ENCODE data around the gene NME5.

Gene NME5

GRCh38 chr5:138138949-138139780 is at the start of gene NME5:
Gene NME5 (minus strand): TSS chr5:138139428. CDS start chr5:138138780, 648 bp downstream.
- Histone ChIP-seq H3K36me3 (ENCODE audit: control insufficient read depth in 1 of 2, insufficient read depth in 2 of 2, low read length in 2 of 2) (no peaks in the 10 kb centered on the region), H3K27me3 (ENCODE audit: control insufficient read depth in 1 of 2, insufficient read depth in 2 of 2, low read length in 2 of 2) (no peaks in the 10 kb centered on the region), H3K4me3 (ENCODE audit: low read depth in 1 of 2, low read length in 2 of 2) (peak within 1 kb of the TSS; percentile 60 to 64), H3K4me1 (ENCODE audit: control insufficient read depth in 1 of 2, insufficient read depth in 2 of 2, low read length in 2 of 2) (peaks cover 0 to 6% of the 10 kb centered on the region in 2 donors), H3K27ac (ENCODE audit: low read depth, low read length) (no peak within 1 kb of the TSS), H3K9me3 (ENCODE audit: control insufficient read depth in 1 of 2, low read length in 2 of 2) (no peaks in the 10 kb centered on the region), H3K9ac (ENCODE audit: low read depth in 1 of 2, low read length in 2 of 2) (no peak within 1 kb of the TSS)

GRCh38 chr5:138188626-138189025 is 49.4 kb upstream of the NME5 start:
- Histone ChIP-seq H3K9me3 (ENCODE audit: control insufficient read depth in 1 of 2, low read length in 2 of 2) (no peaks in the 10 kb centered on the region), H3K36me3 (ENCODE audit: control insufficient read depth in 1 of 2, insufficient read depth in 2 of 2, low read length in 2 of 2) (peaks cover 50 to 82% of the 10 kb centered on the region in 2 donors), H3K27ac (ENCODE audit: low read depth, low read length) (no peak overlapping the region), H3K27me3 (ENCODE audit: control insufficient read depth in 1 of 2, insufficient read depth in 2 of 2, low read length in 2 of 2) (no peaks in the 10 kb centered on the region), H3K9ac (ENCODE audit: low read depth in 1 of 2, low read length in 2 of 2) (no peak overlapping the region), H3K4me3 (ENCODE audit: low read depth in 1 of 2, low read length in 2 of 2) (no peak overlapping the region), H3K4me1 (ENCODE audit: control insufficient read depth in 1 of 2, insufficient read depth in 2 of 2, low read length in 2 of 2) (no peaks in the 10 kb centered on the region)

GRCh38 chr5:138186002-138186447 is 46.8 kb upstream of the NME5 start:
- H3K4me1 ChIP-seq (ENCODE audit: control insufficient read depth in 1 of 2, insufficient read depth in 2 of 2, low read length in 2 of 2) = no peaks in the 10 kb centered on the region
- no peak overlapping the region for H3K9ac ChIP-seq (ENCODE audit: low read depth in 1 of 2, low read length in 2 of 2)
- H3K27me3 ChIP-seq (ENCODE audit: control insufficient read depth in 1 of 2, insufficient read depth in 2 of 2, low read length in 2 of 2) = no peaks in the 10 kb centered on the region
- H3K27ac ChIP-seq (ENCODE audit: low read depth, low read length) = no peak overlapping the region
- no peak overlapping the region for H3K4me3 ChIP-seq (ENCODE audit: low read depth in 1 of 2, low read length in 2 of 2)
- H3K36me3 ChIP-seq (ENCODE audit: control insufficient read depth in 1 of 2, insufficient read depth in 2 of 2, low read length in 2 of 2) = peaks cover 44 to 84% of the 10 kb centered on the region in 2 donors
- H3K9me3 ChIP-seq (ENCODE audit: control insufficient read depth in 1 of 2, low read length in 2 of 2) = no peaks in the 10 kb centered on the region

GRCh38 chr5:138182808-138183207 is 43.6 kb upstream of the NME5 start:
- Histone ChIP-seq H3K36me3 (ENCODE audit: control insufficient read depth in 1 of 2, insufficient read depth in 2 of 2, low read length in 2 of 2) (peaks cover 25 to 61% of the 10 kb centered on the region in 2 donors), H3K27ac (ENCODE audit: low read depth, low read length) (no peak overlapping the region), H3K9ac (ENCODE audit: low read depth in 1 of 2, low read length in 2 of 2) (no peak overlapping the region), H3K4me3 (ENCODE audit: low read depth in 1 of 2, low read length in 2 of 2) (no peak overlapping the region), H3K27me3 (ENCODE audit: control insufficient read depth in 1 of 2, insufficient read depth in 2 of 2, low read length in 2 of 2) (no peaks in the 10 kb centered on the region), H3K9me3 (ENCODE audit: control insufficient read depth in 1 of 2, low read length in 2 of 2) (no peaks in the 10 kb centered on the region), H3K4me1 (ENCODE audit: control insufficient read depth in 1 of 2, insufficient read depth in 2 of 2, low read length in 2 of 2) (peaks cover 9 to 14% of the 10 kb centered on the region in 2 donors)

GRCh38 chr5:138180841-138181240 is 41.6 kb upstream of the NME5 start:
- H3K27ac ChIP-seq (ENCODE audit: low read depth, low read length) = no peak overlapping the region
- peaks cover 18 to 45% of the 10 kb centered on the region in 2 donors for H3K36me3 ChIP-seq (ENCODE audit: control insufficient read depth in 1 of 2, insufficient read depth in 2 of 2, low read length in 2 of 2)
- H3K9ac ChIP-seq (ENCODE audit: low read depth in 1 of 2, low read length in 2 of 2) = no peak overlapping the region
- no peak overlapping the region for H3K4me3 ChIP-seq (ENCODE audit: low read depth in 1 of 2, low read length in 2 of 2)
- peaks cover 15 to 20% of the 10 kb centered on the region in 2 donors for H3K4me1 ChIP-seq (ENCODE audit: control insufficient read depth in 1 of 2, insufficient read depth in 2 of 2, low read length in 2 of 2)
- no peaks in the 10 kb centered on the region for H3K9me3 ChIP-seq (ENCODE audit: control insufficient read depth in 1 of 2, low read length in 2 of 2)
- no peaks in the 10 kb centered on the region for H3K27me3 ChIP-seq (ENCODE audit: control insufficient read depth in 1 of 2, insufficient read depth in 2 of 2, low read length in 2 of 2)

GRCh38 chr5:138180183-138180782 is 41.1 kb upstream of the NME5 start:
- Histone ChIP-seq H3K9ac (ENCODE audit: low read depth in 1 of 2, low read length in 2 of 2) (peak overlapping the region in 1 of 2 donors; percentile 56), H3K4me1 (ENCODE audit: control insufficient read depth in 1 of 2, insufficient read depth in 2 of 2, low read length in 2 of 2) (peaks cover 15 to 20% of the 10 kb centered on the region in 2 donors), H3K27me3 (ENCODE audit: control insufficient read depth in 1 of 2, insufficient read depth in 2 of 2, low read length in 2 of 2) (no peaks in the 10 kb centered on the region), H3K9me3 (ENCODE audit: control insufficient read depth in 1 of 2, low read length in 2 of 2) (no peaks in the 10 kb centered on the region), H3K27ac (ENCODE audit: low read depth, low read length) (no peak overlapping the region), H3K36me3 (ENCODE audit: control insufficient read depth in 1 of 2, insufficient read depth in 2 of 2, low read length in 2 of 2) (peaks cover 17 to 44% of the 10 kb centered on the region in 2 donors), H3K4me3 (ENCODE audit: low read depth in 1 of 2, low read length in 2 of 2) (peak overlapping the region; percentile 95 to 96)

GRCh38 chr5:138179277-138179857 is 40.1 kb upstream of the NME5 start:
- peaks cover 10 to 38% of the 10 kb centered on the region in 2 donors for H3K36me3 ChIP-seq (ENCODE audit: control insufficient read depth in 1 of 2, insufficient read depth in 2 of 2, low read length in 2 of 2)
- H3K27ac ChIP-seq (ENCODE audit: low read depth, low read length) = no peak overlapping the region
- H3K4me3 ChIP-seq (ENCODE audit: low read depth in 1 of 2, low read length in 2 of 2) = peak overlapping the region; percentile 95 to 96

GRCh38 chr5:138178516-138179276 is 39.5 kb upstream of the NME5 start, which contains the start of the genes BRD8 and KIF20A:
Gene BRD8 (minus strand): TSS chr5:138178630. CDS start chr5:138178614, 16 bp downstream.
Gene KIF20A (plus strand): TSS chr5:138179112. CDS start chr5:138179681, 569 bp downstream.
- Histone ChIP-seq H3K9me3 (ENCODE audit: control insufficient read depth in 1 of 2, low read length in 2 of 2) (no peaks in the 10 kb centered on the region), H3K9ac (ENCODE audit: low read depth in 1 of 2, low read length in 2 of 2) (peak within 1 kb of the TSS; percentile 69 to 86), H3K4me1 (ENCODE audit: control insufficient read depth in 1 of 2, insufficient read depth in 2 of 2, low read length in 2 of 2) (peaks cover 15 to 20% of the 10 kb centered on the region in 2 donors), H3K4me3 (ENCODE audit: low read depth in 1 of 2, low read length in 2 of 2) (peak within 1 kb of the TSS; percentile 95 to 96), H3K36me3 (ENCODE audit: control insufficient read depth in 1 of 2, insufficient read depth in 2 of 2, low read length in 2 of 2) (peaks cover 7 to 34% of the 10 kb centered on the region in 2 donors), H3K27ac (ENCODE audit: low read depth, low read length) (peak within 1 kb of the TSS; percentile 64), H3K27me3 (ENCODE audit: control insufficient read depth in 1 of 2, insufficient read depth in 2 of 2, low read length in 2 of 2) (no peaks in the 10 kb centered on the region)

More at GRCh38 chr5:138179277-138179857, 40.1 kb upstream of the NME5 start:
- H3K9me3 ChIP-seq (ENCODE audit: control insufficient read depth in 1 of 2, low read length in 2 of 2) = no peaks in the 10 kb centered on the region
- H3K9ac ChIP-seq (ENCODE audit: low read depth in 1 of 2, low read length in 2 of 2) = peak overlapping the region; percentile 52 to 56
- no peaks in the 10 kb centered on the region for H3K27me3 ChIP-seq (ENCODE audit: control insufficient read depth in 1 of 2, insufficient read depth in 2 of 2, low read length in 2 of 2)
- peaks cover 15 to 20% of the 10 kb centered on the region in 2 donors for H3K4me1 ChIP-seq (ENCODE audit: control insufficient read depth in 1 of 2, insufficient read depth in 2 of 2, low read length in 2 of 2)

- H3K27me3 ChIP-seq (ENCODE audit: control insufficient read depth in 1 of 2, insufficient read depth in 2 of 2, low read length in 2 of 2) = no peaks in the 10 kb centered on the region
- H3K9me3 ChIP-seq (ENCODE audit: control insufficient read depth in 1 of 2, low read length in 2 of 2) = no peaks in the 10 kb centered on the region
- H3K36me3 ChIP-seq (ENCODE audit: control insufficient read depth in 1 of 2, insufficient read depth in 2 of 2, low read length in 2 of 2) = peaks cover 7 to 30% of the 10 kb centered on the region in 2 donors
- H3K4me1 ChIP-seq (ENCODE audit: control insufficient read depth in 1 of 2, insufficient read depth in 2 of 2, low read length in 2 of 2) = peaks cover 15 to 20% of the 10 kb centered on the region in 2 donors
- no peak overlapping the region for H3K27ac ChIP-seq (ENCODE audit: low read depth, low read length)
- peak overlapping the region; percentile 69 to 86 for H3K9ac ChIP-seq (ENCODE audit: low read depth in 1 of 2, low read length in 2 of 2)
- peak overlapping the region; percentile 95 to 96 for H3K4me3 ChIP-seq (ENCODE audit: low read depth in 1 of 2, low read length in 2 of 2)
Observed at GRCh38 chr5:138177941-138178515, 38.8 kb upstream of the NME5 start.
